NCI-H1105 (cell line): ENCODE measurements around the gene PTPRJ.
"Not testable (repeated sequence)": the region's sequence is repeated elsewhere in the genome, so short reads cannot be mapped to it uniquely, and the experiment has no call there.

Experiments
- DNase-seq: peaks from one replicate; lab custom pipeline; 2025; lab: John Stamatoyannopoulos, UW

Gene PTPRJ

GRCh38 chr11:48122246-48122645 lies 141.9 kb downstream of the PTPRJ start:
- DNase-seq: no peak

- DNase-seq: no peak
Measured at GRCh38 chr11:48122656-48123055, 142.3 kb downstream of the PTPRJ start.

GRCh38 chr11:48123254-48123875 lies 143.0 kb downstream of the PTPRJ start:
- no peak for DNase-seq

- no peak for DNase-seq
Measured at GRCh38 chr11:48123934-48124755, 143.8 kb downstream of the PTPRJ start.

GRCh38 chr11:48124880-48125279 lies 144.5 kb downstream of the PTPRJ start:
- no peak for DNase-seq

GRCh38 chr11:48125866-48126265 lies 145.5 kb downstream of the PTPRJ start:
- DNase-seq: no peak

GRCh38 chr11:48127521-48128183 lies 147.3 kb downstream of the PTPRJ start:
- DNase-seq: no peak

- no peak for DNase-seq
Measured at GRCh38 chr11:48129697-48130395, 149.5 kb downstream of the PTPRJ start.

GRCh38 chr11:48134221-48134922 lies 154.0 kb downstream of the PTPRJ start:
- DNase-seq: no peak

- no peak for DNase-seq
Measured at GRCh38 chr11:48138222-48138621, 157.9 kb downstream of the PTPRJ start.

- DNase-seq: not testable (repeated sequence)
Measured at GRCh38 chr11:48139896-48140295, 159.5 kb downstream of the PTPRJ start.

- DNase-seq: no peak
Measured at GRCh38 chr11:48141475-48142122, 161.2 kb downstream of the PTPRJ start.

- no peak for DNase-seq
Measured at GRCh38 chr11:48142889-48143288, 162.5 kb downstream of the PTPRJ start.

GRCh38 chr11:48148749-48149148 lies 168.4 kb downstream of the PTPRJ start:
- DNase-seq: no peak

- DNase-seq: no peak
Measured at GRCh38 chr11:48150213-48150612, 169.9 kb downstream of the PTPRJ start.

- DNase-seq: no peak
Measured at GRCh38 chr11:48154151-48154550, 173.8 kb downstream of the PTPRJ start.

- no peak for DNase-seq
Measured at GRCh38 chr11:48161951-48162884, 181.9 kb downstream of the PTPRJ start.

GRCh38 chr11:48162885-48163268 lies 182.5 kb downstream of the PTPRJ start:
- DNase-seq: no peak

- no peak for DNase-seq
Measured at GRCh38 chr11:48163360-48164100, 183.2 kb downstream of the PTPRJ start.
